PC-3 (cell line): ENCODE results near the gene ZNF624. TPM values are rescaled to one million over a fixed set of nuclear protein-coding genes. Genes with fewer than 3 reads are reported as not detected.

Experiments
- ATAC-seq: fragments of 200-7000 bp; cut with Tn5 transposase; 2 replicates; pipeline ENCODE4 v1.9.1; 2020; ENCODE audit warnings: mild to moderate bottlenecking, moderate library complexity
- BruUV-seq: library from RNA; stranded (reverse); fragments of 400-500 nt; replicated peaks from 2 replicates; lab custom pipeline; 2021; lab: Mats Ljungman, UMichigan
- CTCF ChIA-PET: fragments of 300-600 bp; sonication (Branson Sonifier 250); formaldehyde crosslinking; loops from one replicate; lab custom pipeline; 2022; ENCODE audit warnings: antibody characterized with exemption; lab: Charles Lee
- POLR2A ChIA-PET: fragments of 300-600 bp; sonication (Branson Sonifier 250); formaldehyde crosslinking; loops from one replicate; lab custom pipeline; 2022; ENCODE audit warnings: antibody characterized with exemption; ENCODE audit not compliant: unreplicated experiment; lab: Charles Lee
- DNase-seq: peaks from one replicate; pipeline ENCODE4 v3.0.0-alpha.2; 2015
- H2AFZ ChIP-seq: fragments of 300-600 bp; sonication (generic); 2 replicates; pipeline ENCODE4 v1.6.0; 2016; ENCODE audit warnings: antibody characterized with exemption, low read length
- H3F3A ChIP-seq: fragments of 300-600 bp; sonication (generic); one replicate; pipeline ENCODE4 v1.6.0; 2017; ENCODE audit warnings: antibody characterized with exemption, low read length, control low read depth, mild to moderate bottlenecking; ENCODE audit not compliant: unreplicated experiment
- H3K27ac ChIP-seq: fragments of 300-600 bp; sonication (generic); 2 replicates; pipeline ENCODE4 v1.5.1; 2016; ENCODE audit warnings: mild to moderate bottlenecking, low read length
- H3K27me3 ChIP-seq: fragments of 300-600 bp; sonication (generic); 2 replicates; pipeline ENCODE4 v1.6.1; 2016; ENCODE audit warnings: low read length, mixed read lengths
- H3K36me3 ChIP-seq: fragments of 300-600 bp; sonication (generic); 2 replicates; pipeline ENCODE4 v1.6.1; 2016; ENCODE audit warnings: low read depth, mixed run types, low read length, mixed read lengths
- H3K4me1 ChIP-seq: fragments of 300-600 bp; sonication (generic); 2 replicates; pipeline ENCODE4 v1.5.1; 2016; ENCODE audit warnings: low read length; ENCODE audit not compliant: insufficient read depth
- H3K4me2 ChIP-seq: fragments of 300-600 bp; sonication (generic); 2 replicates; pipeline ENCODE4 v1.6.0; 2016; ENCODE audit warnings: low read length
- H3K4me3 ChIP-seq: fragments of 300-600 bp; sonication (generic); 2 replicates; pipeline ENCODE4 v1.5.1; 2016; ENCODE audit warnings: mild to moderate bottlenecking, low read length, mixed read lengths
- H3K79me2 ChIP-seq: fragments of 300-600 bp; sonication (generic); 2 replicates; pipeline ENCODE4 v1.6.1; 2017; ENCODE audit warnings: low read length, mixed read lengths
- H3K9ac ChIP-seq: fragments of 300-600 bp; sonication (generic); 2 replicates; pipeline ENCODE4 v1.6.0; 2016; ENCODE audit warnings: mild to moderate bottlenecking, low read length
- H3K9me2 ChIP-seq: fragments of 300-600 bp; sonication (generic); replicated peaks from 2 replicates; pipeline ENCODE4 v1.6.1; 2016; ENCODE audit warnings: mixed run types, low read length, mixed read lengths
- H3K9me3 ChIP-seq: fragments of 300-600 bp; sonication (generic); 2 replicates; pipeline ENCODE4 v1.6.1; 2016; ENCODE audit warnings: low read length, mixed read lengths
- H4K20me1 ChIP-seq: fragments of 300-600 bp; sonication (generic); 2 replicates; pipeline ENCODE4 v1.6.1; 2016; ENCODE audit warnings: low read length, mixed read lengths
- EZH2 ChIP-seq: fragments of 300-600 bp; sonication (generic); IDR thresholded peaks from one replicate; pipeline ENCODE4 v1.6.1; 2017; ENCODE audit warnings: antibody characterized with exemption, mild to moderate bottlenecking, low read length; ENCODE audit not compliant: unreplicated experiment
- EZH2phosphoT487 ChIP-seq: fragments of 300-600 bp; sonication (generic); IDR thresholded peaks from 2 replicates; pipeline ENCODE4 v1.6.1; 2018; ENCODE audit warnings: mild to moderate bottlenecking, antibody characterized with exemption, low read length, borderline replicate concordance
- intact Hi-C: fragments of 100-400 bp; cut with micrococcal nuclease; formaldehyde crosslinking; loops from 2 replicates; pipeline ENCODE4 v1.9.0; 2023
- total RNA-seq: library from RNA; depleted of rRNA; stranded (reverse); fragments of >200 nt; gene quantifications from 2 replicates; pipeline ENCODE4 v1.2.3, GENCODE V29; 2014
- TF ChIP-seq, protein P1 (sequence below): fragments of 300-600 bp; sonication (generic); conservative IDR thresholded peaks from 2 replicates; pipeline ENCODE4 v1.5.1; 2017; ENCODE audit warnings: antibody characterized with exemption, low read depth, mild to moderate bottlenecking, low read length

ZNF624 gene
- total RNA-seq, 1 experiment from 2014 or later, result 3.5 TPM

DNA sequence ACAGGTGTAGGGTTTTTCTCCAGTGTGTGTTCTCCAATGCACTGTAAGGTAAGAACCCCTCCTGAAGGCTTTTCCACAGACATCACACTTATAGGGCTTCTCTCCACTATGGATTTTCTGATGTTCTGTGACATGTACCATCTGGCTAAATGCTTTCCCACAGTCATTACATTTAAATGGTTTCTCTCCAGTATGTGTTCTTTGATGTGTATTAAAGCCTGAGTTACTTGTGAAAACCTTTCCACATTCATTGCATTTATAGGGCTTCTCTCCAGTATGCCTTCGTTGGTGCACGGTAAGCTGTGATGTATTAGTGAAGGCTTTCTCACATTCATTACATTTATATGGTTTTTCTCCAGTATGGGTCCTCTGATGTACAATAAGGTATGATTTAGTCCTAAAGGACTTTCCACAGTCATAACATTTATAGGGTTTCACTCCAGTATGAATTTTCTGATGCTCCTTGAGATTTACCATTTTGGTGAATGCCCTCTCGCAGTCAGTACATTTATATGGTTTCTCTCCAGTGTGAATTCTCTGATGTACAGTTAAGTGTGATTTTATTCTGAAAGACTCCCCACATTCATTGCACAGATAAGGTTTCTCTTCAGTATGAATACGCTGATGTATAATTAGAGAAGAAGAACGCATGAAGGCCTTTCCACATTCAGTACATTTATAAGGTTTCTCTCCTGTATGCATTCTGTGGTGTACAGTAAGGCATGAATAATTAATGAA lies 30.9 kb downstream of the ZNF624 start:
- H3K27me3 ChIP-seq, result no peaks in the 10 kb centered on the region
- no peaks in the 10 kb centered on the region for H3K79me2 ChIP-seq
- DNase-seq (no peak), ATAC-seq (no peak)
- no peak overlapping the region for H3K4me2 ChIP-seq
- H3K27ac ChIP-seq, result no peak overlapping the region
- peaks cover 63% of the 10 kb centered on the region for H3K36me3 ChIP-seq
- no peaks in the 10 kb centered on the region for H4K20me1 ChIP-seq
- no peak overlapping the region for H3K4me3 ChIP-seq
- no TSS peak for BruUV-seq
- ChIA-PET POLR2A (no interaction called here), CTCF (no interaction called here)
- no peaks in the 10 kb centered on the region for H3K9me2 ChIP-seq
- H3K4me1 ChIP-seq, result no peaks in the 10 kb centered on the region
- no peak for TF ChIP-seq EZH2
- TF ChIP-seq, protein P1, sequence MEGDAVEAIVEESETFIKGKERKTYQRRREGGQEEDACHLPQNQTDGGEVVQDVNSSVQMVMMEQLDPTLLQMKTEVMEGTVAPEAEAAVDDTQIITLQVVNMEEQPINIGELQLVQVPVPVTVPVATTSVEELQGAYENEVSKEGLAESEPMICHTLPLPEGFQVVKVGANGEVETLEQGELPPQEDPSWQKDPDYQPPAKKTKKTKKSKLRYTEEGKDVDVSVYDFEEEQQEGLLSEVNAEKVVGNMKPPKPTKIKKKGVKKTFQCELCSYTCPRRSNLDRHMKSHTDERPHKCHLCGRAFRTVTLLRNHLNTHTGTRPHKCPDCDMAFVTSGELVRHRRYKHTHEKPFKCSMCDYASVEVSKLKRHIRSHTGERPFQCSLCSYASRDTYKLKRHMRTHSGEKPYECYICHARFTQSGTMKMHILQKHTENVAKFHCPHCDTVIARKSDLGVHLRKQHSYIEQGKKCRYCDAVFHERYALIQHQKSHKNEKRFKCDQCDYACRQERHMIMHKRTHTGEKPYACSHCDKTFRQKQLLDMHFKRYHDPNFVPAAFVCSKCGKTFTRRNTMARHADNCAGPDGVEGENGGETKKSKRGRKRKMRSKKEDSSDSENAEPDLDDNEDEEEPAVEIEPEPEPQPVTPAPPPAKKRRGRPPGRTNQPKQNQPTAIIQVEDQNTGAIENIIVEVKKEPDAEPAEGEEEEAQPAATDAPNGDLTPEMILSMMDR, result no peak
- no peaks in the 10 kb centered on the region for H3F3A ChIP-seq
- H3K9me3 ChIP-seq, result peaks cover 89% of the 10 kb centered on the region
- H3K9ac ChIP-seq, result no peak overlapping the region
- H2AFZ ChIP-seq, result no peak overlapping the region
- intact Hi-C loops, result no loop called here

DNA sequence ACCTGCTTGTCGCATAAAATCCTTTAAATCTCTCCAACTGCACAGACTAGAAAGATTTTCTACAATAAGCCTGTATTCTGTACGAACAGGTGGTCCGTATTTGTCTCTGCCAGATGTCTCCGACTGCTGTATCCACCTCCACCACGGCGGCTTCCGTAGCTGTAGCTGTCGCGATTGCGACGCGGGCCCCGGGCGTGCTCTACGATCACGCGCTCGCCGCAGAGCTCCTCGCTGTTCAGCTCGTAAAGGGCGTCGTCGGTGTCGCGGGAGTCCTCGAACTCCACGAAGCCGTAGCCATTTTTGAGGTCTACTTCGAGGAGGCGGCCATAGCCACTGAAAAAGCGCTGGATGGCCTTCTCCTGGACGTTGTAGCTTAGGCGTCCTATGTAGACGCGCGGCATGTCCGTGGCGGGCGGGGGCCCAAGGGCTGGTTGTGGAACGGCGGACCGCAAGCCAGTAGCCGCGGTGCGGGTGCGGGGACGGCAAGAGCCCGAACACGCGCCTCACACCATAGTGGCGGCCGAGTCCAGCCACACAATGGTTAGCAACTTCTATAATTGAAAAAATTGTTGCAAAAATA lies 36.1 kb downstream of the ZNF624 start:
- H4K20me1 ChIP-seq, result no peaks in the 10 kb centered on the region
- intact Hi-C loops, result no loop called here
- H3K36me3 ChIP-seq, result peaks cover 18% of the 10 kb centered on the region; the same call in 1 of the 2 replicates
- ChIA-PET CTCF (no interaction called here), POLR2A (no interaction called here)
- H3K27me3 ChIP-seq, result no peaks in the 10 kb centered on the region
- no peak overlapping the region for H3K4me3 ChIP-seq
- ATAC-seq (no peak), DNase-seq (no peak)
- no peaks in the 10 kb centered on the region for H3K79me2 ChIP-seq
- no peaks in the 10 kb centered on the region for H3K4me1 ChIP-seq
- H3K9me3 ChIP-seq, result peaks cover 63% of the 10 kb centered on the region
- H3K27ac ChIP-seq, result no peak overlapping the region
- no peak overlapping the region for H3K9ac ChIP-seq
- TF ChIP-seq EZH2phosphoT487 (no peak), EZH2 (no peak)
- TF ChIP-seq, protein P1, result no peak
- H3K4me2 ChIP-seq, result no peak overlapping the region
- BruUV-seq, result no TSS peak
- H3F3A ChIP-seq, result no peaks in the 10 kb centered on the region
- H2AFZ ChIP-seq, result no peak overlapping the region
- no peaks in the 10 kb centered on the region for H3K9me2 ChIP-seq

DNA sequence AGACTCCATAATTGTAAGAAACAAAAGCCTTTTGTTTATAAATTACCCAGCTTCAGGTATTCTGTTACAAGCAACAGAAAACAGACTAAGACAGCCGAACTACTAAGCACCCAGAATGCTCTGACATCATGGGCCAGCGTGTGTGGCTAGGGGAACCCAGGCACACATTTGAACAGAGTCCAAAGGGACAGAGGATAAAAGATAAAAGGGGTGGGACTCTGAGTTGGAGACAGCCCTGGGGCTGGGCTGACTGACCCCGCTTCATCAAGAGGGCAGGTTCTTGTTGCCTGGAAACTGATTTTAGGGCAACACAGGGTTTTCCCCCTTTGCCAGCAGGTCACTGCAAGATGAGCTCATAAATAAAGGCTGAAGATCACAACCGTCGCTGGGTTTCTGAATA lies 54.1 kb downstream of the ZNF624 start:
- no peaks in the 10 kb centered on the region for H4K20me1 ChIP-seq
- H3K9me2 ChIP-seq, result no peaks in the 10 kb centered on the region
- no peak for ATAC-seq
- H3K9me3 ChIP-seq, result peaks cover 19% of the 10 kb centered on the region; the same call in 1 of the 2 replicates
- H3K36me3 ChIP-seq, result no peaks in the 10 kb centered on the region
- no peak overlapping the region for H3K9ac ChIP-seq
- no peak overlapping the region for H3K4me2 ChIP-seq
- TF ChIP-seq, protein P1, result no peak
- TF ChIP-seq EZH2phosphoT487 (no peak), EZH2 (no peak)
- ChIA-PET POLR2A (no interaction called here), CTCF (no interaction called here)
- intact Hi-C loops, result no loop called here
- no peaks in the 10 kb centered on the region for H3K79me2 ChIP-seq
- no peak overlapping the region for H3K27ac ChIP-seq
- no peaks in the 10 kb centered on the region for H3F3A ChIP-seq
- H3K4me1 ChIP-seq, result no peaks in the 10 kb centered on the region
- no TSS peak for BruUV-seq
- H2AFZ ChIP-seq, result no peak overlapping the region
- no peak for DNase-seq
- no peaks in the 10 kb centered on the region for H3K27me3 ChIP-seq
- H3K4me3 ChIP-seq, result no peak overlapping the region
